H9 (cell line): ENCODE measurements around the gene HEATR5B. TPM values are rescaled to one million over a fixed set of nuclear protein-coding genes. Genes with fewer than 3 reads are reported as not detected.

Experiments used
- DNase-seq: peaks from one replicate; pipeline ENCODE4 v3.0.0-alpha.2; 2017
- H2AFZ ChIP-seq: one replicate; pipeline ENCODE4 v1.6.1; 2013; ENCODE audit warnings: mild to moderate bottlenecking, low read length, control low read depth, moderate library complexity
- H2AK5ac ChIP-seq: 2 replicates; pipeline ENCODE4 v1.6.1; 2013; ENCODE audit warnings: low read length, control low read depth, mixed read lengths; ENCODE audit not compliant: insufficient read length
- H2BK120ac ChIP-seq: one replicate; pipeline ENCODE4 v1.6.1; 2013; ENCODE audit warnings: low read depth, mild to moderate bottlenecking, low read length, control low read depth, inconsistent platforms; ENCODE audit not compliant: poor library complexity, severe bottlenecking
- H2BK12ac ChIP-seq: 2 replicates; pipeline ENCODE4 v1.6.1; 2013; ENCODE audit warnings: low read length, control low read depth, mixed read lengths, low read depth; ENCODE audit not compliant: insufficient read length
- H2BK15ac ChIP-seq: 2 replicates; pipeline ENCODE4 v1.6.1; 2013; ENCODE audit warnings: low read depth, low read length, control low read depth
- H2BK20ac ChIP-seq: one replicate; pipeline ENCODE4 v1.6.1; 2013; ENCODE audit warnings: low read depth, mild to moderate bottlenecking, low read length, control low read depth, inconsistent platforms; ENCODE audit not compliant: poor library complexity, severe bottlenecking
- H2BK5ac ChIP-seq: 2 replicates; pipeline ENCODE4 v1.6.1; 2013; ENCODE audit warnings: low read length, control low read depth, mixed read lengths; ENCODE audit not compliant: insufficient read length
- H3K14ac ChIP-seq: 2 replicates; pipeline ENCODE4 v1.6.1; 2013; ENCODE audit warnings: low read length, control low read depth; ENCODE audit not compliant: insufficient read depth
- H3K18ac ChIP-seq: 2 replicates; pipeline ENCODE4 v1.6.1; 2013; ENCODE audit warnings: low read depth, mild to moderate bottlenecking, mixed read lengths, low read length, control low read depth; ENCODE audit not compliant: insufficient read length
- H3K23ac ChIP-seq: 2 replicates; pipeline ENCODE4 v1.6.1; 2013; ENCODE audit warnings: low read length, control low read depth, mixed read lengths, low read depth; ENCODE audit not compliant: insufficient read length
- H3K23me2 ChIP-seq: 2 replicates; pipeline ENCODE4 v1.6.1; 2013; ENCODE audit warnings: low read depth, mild to moderate bottlenecking, mixed read lengths, low read length, control low read depth; ENCODE audit not compliant: insufficient read length, poor library complexity, severe bottlenecking
- H3K27ac ChIP-seq: 2 replicates; pipeline ENCODE4 v1.5.1; 2013; ENCODE audit warnings: low read length, control low read depth, mixed read lengths, low read depth; ENCODE audit not compliant: insufficient read length
- H3K27me3 ChIP-seq: 2 replicates; pipeline ENCODE4 v1.6.1; 2013; ENCODE audit warnings: low read length, control low read depth, inconsistent platforms; ENCODE audit not compliant: insufficient read depth
- H3K4ac ChIP-seq: 2 replicates; pipeline ENCODE4 v1.6.1; 2013; ENCODE audit warnings: low read depth, mild to moderate bottlenecking, control low read depth, inconsistent platforms, low read length, moderate library complexity
- H3K4me1 ChIP-seq: 2 replicates; pipeline ENCODE4 v1.6.1; 2013; ENCODE audit warnings: low read length, control low read depth, inconsistent platforms; ENCODE audit not compliant: insufficient read depth
- H3K4me2 ChIP-seq: 2 replicates; pipeline ENCODE4 v1.6.1; 2013; ENCODE audit warnings: low read length, control low read depth, mixed read lengths; ENCODE audit not compliant: insufficient read length, insufficient read depth
- H3K56ac ChIP-seq: 2 replicates; pipeline ENCODE4 v1.6.1; 2013; ENCODE audit warnings: low read depth, mild to moderate bottlenecking, mixed read lengths, low read length, control low read depth; ENCODE audit not compliant: insufficient read length
- H3K79me1 ChIP-seq: 2 replicates; pipeline ENCODE4 v1.6.1; 2013; ENCODE audit warnings: low read depth, mild to moderate bottlenecking, moderate library complexity, low read length, control low read depth, inconsistent platforms; ENCODE audit not compliant: insufficient read depth, poor library complexity, severe bottlenecking
- H3K79me2 ChIP-seq: 2 replicates; pipeline ENCODE4 v1.6.1; 2013; ENCODE audit warnings: low read length, control low read depth, inconsistent platforms; ENCODE audit not compliant: insufficient read depth
- H3K9ac ChIP-seq: 2 replicates; pipeline ENCODE4 v1.6.1; 2013; ENCODE audit warnings: low read length, control low read depth, mixed read lengths; ENCODE audit not compliant: insufficient read length; ENCODE audit errors: extremely low read depth
- H3K9me3 ChIP-seq: one replicate; pipeline ENCODE4 v1.6.1; 2013; ENCODE audit warnings: low read depth, low read length, inconsistent platforms; ENCODE audit not compliant: control insufficient read depth
- H3T11ph ChIP-seq: one replicate; pipeline ENCODE4 v1.6.1; 2013; ENCODE audit warnings: mild to moderate bottlenecking, low read length, control low read depth, inconsistent platforms
- H4K20me1 ChIP-seq: one replicate; pipeline ENCODE4 v1.6.1; 2013; ENCODE audit not compliant: control insufficient read depth, insufficient read length, insufficient read depth
- H4K5ac ChIP-seq: 2 replicates; pipeline ENCODE4 v1.6.1; 2013; ENCODE audit warnings: low read depth, mild to moderate bottlenecking, mixed read lengths, low read length, control low read depth; ENCODE audit not compliant: insufficient read length
- H4K8ac ChIP-seq: replicated peaks from 2 replicates; pipeline ENCODE4 v1.6.1; 2013; ENCODE audit warnings: low read length, control low read depth, mixed read lengths, low read depth; ENCODE audit not compliant: insufficient read length
- H4K91ac ChIP-seq: 2 replicates; pipeline ENCODE4 v1.6.1; 2013; ENCODE audit warnings: low read depth, mild to moderate bottlenecking, moderate library complexity, mixed read lengths, low read length, control low read depth; ENCODE audit not compliant: insufficient read length
- H3K27ac Mint-ChIP-seq, 3 experiments: 2 replicates in 2 of 3; 3 replicates in 1 of 3; pipeline ENCODE4 v1.8.0; 2020 to 2021; ENCODE audit warnings: mixed read lengths in 3 of 3, mild to moderate bottlenecking in 1 of 3, moderate library complexity in 1 of 3
- H3K27me3 Mint-ChIP-seq: 2 replicates; pipeline ENCODE4 v1.8.0; 2021; ENCODE audit warnings: low read depth, mild to moderate bottlenecking, moderate library complexity, mixed read lengths
- H3K36me3 Mint-ChIP-seq, 3 experiments: 2 replicates in 2 of 3; 3 replicates in 1 of 3; pipeline ENCODE4 v1.8.0; 2020 to 2021; ENCODE audit warnings: low read depth in 3 of 3, mixed read lengths in 3 of 3; ENCODE audit not compliant: insufficient read depth in 1 of 3
- H3K4me1 Mint-ChIP-seq, 2 experiments: 2 replicates each; pipeline ENCODE4 v1.8.0; 2020; ENCODE audit warnings: mixed read lengths in 2 of 2
- H3K4me3 Mint-ChIP-seq, 2 experiments: 2 replicates in 1 of 2; 3 replicates in 1 of 2; pipeline ENCODE4 v1.8.0; 2020 to 2021; ENCODE audit warnings: mild to moderate bottlenecking in 2 of 2, mixed read lengths in 2 of 2, moderate library complexity in 1 of 2
- H3K9me3 Mint-ChIP-seq, 2 experiments: 2 replicates in 1 of 2; 3 replicates in 1 of 2; pipeline ENCODE4 v1.8.0; 2020; ENCODE audit warnings: mild to moderate bottlenecking in 2 of 2, mixed read lengths in 2 of 2, moderate library complexity in 1 of 2
- CTCF ChIP-seq: fragments of 200-600 bp; sonication (generic); conservative IDR thresholded peaks from 3 replicates; pipeline ENCODE4 v1.8.0; 2021; ENCODE audit warnings: antibody characterized with exemption, mild to moderate bottlenecking
- WGBS: extraction: QIAGEN DNeasy Blood & Tissue Kit; methylation state at CpG from one replicate; pipeline ENCODE4 v1.1.7; 2013; ENCODE audit warnings: missing lambda C conversion rate, low lambda C conversion rate, mixed read lengths; ENCODE audit not compliant: insufficient read length; ENCODE audit errors: extremely low coverage; 5-methylcytosine and 5-hydroxymethylcytosine counted together
- total RNA-seq: library from RNA; stranded (reverse); gene quantifications from 2 replicates; pipeline ENCODE4 v1.2.1, GENCODE V29; 2021

The HEATR5B gene
- total RNA-seq, 1 experiment from 2014 or later, result 14.0 TPM

GRCh38 chr2:37119157-37119556 is 35.0 kb upstream of the HEATR5B start:
- Histone ChIP-seq H3T11ph (no peak overlapping the region), H3K9ac (no peak overlapping the region), H2BK12ac (no peak overlapping the region), H3K9me3 (no peaks in the 10 kb centered on the region), H3K4ac (no peak overlapping the region), H3K23ac (no peak overlapping the region), H3K27ac (no peak overlapping the region), H3K4me2 (no peak overlapping the region), H4K5ac (no peak overlapping the region), H2BK120ac (no peak overlapping the region), H3K79me2 (no peaks in the 10 kb centered on the region), H4K8ac (no peak overlapping the region), H2BK5ac (no peak overlapping the region), H2AFZ (no peak overlapping the region), H2BK20ac (no peak overlapping the region), H3K56ac (no peak overlapping the region), H4K91ac (no peak overlapping the region), H3K27me3 (no peaks in the 10 kb centered on the region), H3K79me1 (no peaks in the 10 kb centered on the region), H3K4me1 (no peaks in the 10 kb centered on the region), H2AK5ac (no peak overlapping the region), H4K20me1 (no peaks in the 10 kb centered on the region), H3K18ac (no peak overlapping the region), H3K14ac (no peak overlapping the region), H2BK15ac (no peak overlapping the region), H3K23me2 (no peaks in the 10 kb centered on the region)
- no peak for DNase-seq
- H3K27me3 Mint-ChIP-seq, result no peaks in the 10 kb centered on the region
- no peak overlapping the region for H3K4me3 Mint-ChIP-seq
- TF ChIP-seq CTCF, result no peak
- peak overlapping the region in 2 of 3 experiments; percentile 8 to 87; a peak in 2 of 7 replicates for H3K27ac Mint-ChIP-seq
- H3K36me3 Mint-ChIP-seq, result peaks cover 11 to 52% (median 48%) of the 10 kb centered on the region in 3 experiments; a peak in 6 of 7 replicates
- WGBS, result no CpG with 5 or more reads among the region's 5 CpGs
- no peaks in the 10 kb centered on the region for H3K9me3 Mint-ChIP-seq
- no peaks in the 10 kb centered on the region for H3K4me1 Mint-ChIP-seq
